PFSK-1 (cell line): ENCODE measurements around the gene PIK3AP1.

Source experiments
- FOXP2 ChIP-seq: optimal IDR thresholded peaks from 2 replicates; pipeline ENCODE3; 2011; ENCODE audit warnings: borderline replicate concordance, control low read depth, inconsistent platforms; ENCODE audit not compliant: insufficient read depth; ENCODE audit errors: extremely low read length, extremely low read depth
- POLR2AphosphoS5 ChIP-seq: IDR thresholded peaks from 2 replicates; pipeline ENCODE4 v1.6.1; 2012; ENCODE audit warnings: low read depth, mild to moderate bottlenecking, control low read depth, low read length, moderate library complexity
- REST ChIP-seq, 2 experiments: IDR thresholded peaks; 2 replicates each; pipeline versions ENCODE4 v1.6.1 to v1.8.0; 2011 to 2012; ENCODE audit warnings: low read depth in 2 of 2, low read length in 2 of 2, control low read depth in 1 of 2, inconsistent platforms in 1 of 2, mild to moderate bottlenecking in 1 of 2, moderate library complexity in 1 of 2; ENCODE audit not compliant: insufficient read depth in 1 of 2
- SIN3A ChIP-seq: IDR thresholded peaks from 2 replicates; pipeline ENCODE4 v1.6.1; 2012; ENCODE audit warnings: mild to moderate bottlenecking, low read length, moderate library complexity, borderline replicate concordance; ENCODE audit not compliant: insufficient read depth
- TAF1 ChIP-seq: IDR thresholded peaks from 2 replicates; pipeline ENCODE4 v1.6.1; 2012; ENCODE audit warnings: low read length, control low read depth, borderline replicate concordance; ENCODE audit not compliant: insufficient read depth

The PIK3AP1 gene

GRCh38 chr10:96642530-96642929 is 77.8 kb downstream of the PIK3AP1 start:
- TF ChIP-seq SIN3A, result no peak
- no peak for TF ChIP-seq FOXP2
- TF ChIP-seq TAF1, result no peak
- no peak for TF ChIP-seq POLR2AphosphoS5
- no peak for TF ChIP-seq REST (IDR thresholded peaks at IDR 0.05; ENCODE audit: insufficient read depth in 1 of 2, low read depth in 2 of 2, low read length in 2 of 2)

GRCh38 chr10:96641396-96642295 is 78.7 kb downstream of the PIK3AP1 start:
- no peak for TF ChIP-seq TAF1
- TF ChIP-seq REST (IDR thresholded peaks at IDR 0.05; ENCODE audit: insufficient read depth in 1 of 2, low read depth in 2 of 2, low read length in 2 of 2), result no peak
- no peak for TF ChIP-seq SIN3A

GRCh38 chr10:96639899-96640298 is 80.4 kb downstream of the PIK3AP1 start:
- TF ChIP-seq POLR2AphosphoS5 (no peak), SIN3A (no peak), REST (IDR thresholded peaks at IDR 0.05; ENCODE audit: insufficient read depth in 1 of 2, low read depth in 2 of 2, low read length in 2 of 2) (no peak), FOXP2 (no peak), TAF1 (no peak)

- TF ChIP-seq REST (IDR thresholded peaks at IDR 0.05; ENCODE audit: insufficient read depth in 1 of 2, low read depth in 2 of 2, low read length in 2 of 2) (no peak), FOXP2 (no peak), POLR2AphosphoS5 (no peak), TAF1 (no peak), SIN3A (no peak)
These were observed 81.6 kb downstream of the PIK3AP1 start for GRCh38 chr10:96638696-96639095.

- no peak for TF ChIP-seq FOXP2
These were observed 82.2 kb downstream of the PIK3AP1 start for GRCh38 chr10:96638120-96638519.
